ENCODE measurements around the gene CIROP.

CIROP gene

GRCh38 chr14:23089498-23090253 is 15.1 kb downstream of the CIROP start:
- Histone ChIP-seq H3K27me3 (no peaks in the 10 kb centered on the region), H3K27ac (no peak overlapping the region), H3K36me3 (peaks cover 84% of the 10 kb centered on the region), H3K9me3 (no peaks in the 10 kb centered on the region), H3K4me3 (ENCODE audit: low read depth in 1 of 2, low read length in 1 of 2) (no peak overlapping the region), H3K4me1 (ENCODE audit: control insufficient read depth in 1 of 2, insufficient read depth in 1 of 2, low read depth in 1 of 2, low read length in 1 of 2) (peaks cover 16 to 17% of the 10 kb centered on the region in 2 experiments)
- no peak for TF ChIP-seq CTCF (IDR thresholded peaks at IDR 0.05)

GRCh38 chr14:23086565-23086964 is 18.2 kb downstream of the CIROP start:
- H3K27me3 ChIP-seq: no peaks in the 10 kb centered on the region
- H3K4me3 ChIP-seq (ENCODE audit: low read depth in 1 of 2, low read length in 1 of 2): no peak overlapping the region
- no peak for TF ChIP-seq CTCF (IDR thresholded peaks at IDR 0.05)
- peaks cover 96% of the 10 kb centered on the region for H3K36me3 ChIP-seq
- no peaks in the 10 kb centered on the region for H3K4me1 ChIP-seq (ENCODE audit: control insufficient read depth in 1 of 2, insufficient read depth in 1 of 2, low read depth in 1 of 2, low read length in 1 of 2)
- no peak overlapping the region for H3K27ac ChIP-seq
- H3K9me3 ChIP-seq: no peaks in the 10 kb centered on the region

GRCh38 chr14:23085458-23085857 is 19.3 kb downstream of the CIROP start:
- H3K4me3 ChIP-seq (ENCODE audit: low read depth in 1 of 2, low read length in 1 of 2): no peak overlapping the region
- peaks cover 96% of the 10 kb centered on the region for H3K36me3 ChIP-seq
- no peak overlapping the region for H3K27ac ChIP-seq
- no peaks in the 10 kb centered on the region for H3K4me1 ChIP-seq (ENCODE audit: control insufficient read depth in 1 of 2, insufficient read depth in 1 of 2, low read depth in 1 of 2, low read length in 1 of 2)
- TF ChIP-seq CTCF (IDR thresholded peaks at IDR 0.05): no peak
- no peaks in the 10 kb centered on the region for H3K27me3 ChIP-seq
- H3K9me3 ChIP-seq: no peaks in the 10 kb centered on the region

GRCh38 chr14:23080474-23080873 is 24.3 kb downstream of the CIROP start:
- Histone ChIP-seq H3K4me3 (ENCODE audit: low read depth in 1 of 2, low read length in 1 of 2) (no peak overlapping the region), H3K36me3 (peaks cover 99% of the 10 kb centered on the region), H3K4me1 (ENCODE audit: control insufficient read depth in 1 of 2, insufficient read depth in 1 of 2, low read depth in 1 of 2, low read length in 1 of 2) (no peaks in the 10 kb centered on the region), H3K27ac (no peak overlapping the region), H3K27me3 (no peaks in the 10 kb centered on the region), H3K9me3 (no peaks in the 10 kb centered on the region)
- TF ChIP-seq CTCF (IDR thresholded peaks at IDR 0.05): no peak

GRCh38 chr14:23079716-23080115 is 25.1 kb downstream of the CIROP start:
- Histone ChIP-seq H3K27me3 (no peaks in the 10 kb centered on the region), H3K9me3 (no peaks in the 10 kb centered on the region), H3K4me3 (ENCODE audit: low read depth in 1 of 2, low read length in 1 of 2) (no peak overlapping the region), H3K27ac (no peak overlapping the region), H3K4me1 (ENCODE audit: control insufficient read depth in 1 of 2, insufficient read depth in 1 of 2, low read depth in 1 of 2, low read length in 1 of 2) (no peaks in the 10 kb centered on the region), H3K36me3 (peaks cover 99% of the 10 kb centered on the region)
- TF ChIP-seq CTCF (IDR thresholded peaks at IDR 0.05): no peak
